OCI-LY3 (cell line): ENCODE results near the gene CYCS.

Experiments used
- CTCF ChIP-seq: fragments of 200-600, 300-600 bp; sonication (generic); IDR thresholded peaks from 2 replicates; pipeline ENCODE4 v1.5.1; 2014; ENCODE audit warnings: antibody characterized with exemption, low read length, low read depth
- EZH2phosphoT487 ChIP-seq: fragments of 200-600 bp; shearing (Covaris generic); IDR thresholded peaks from 2 replicates; pipeline ENCODE4 v1.6.1; 2018; ENCODE audit warnings: antibody characterized with exemption, mixed run types, low read depth

- TF ChIP-seq CTCF (no peak), EZH2phosphoT487 (no peak)
Measured at GRCh38 chr7:25105911-25106310, 19.1 kb downstream of the CYCS start.
